Measurements from ENCODE around the gene C10orf71. TPM values are rescaled to one million over a fixed set of nuclear protein-coding genes. Genes with fewer than 3 reads are reported as not detected.

Gene C10orf71
- total and polyA plus RNA-seq, 2 of the 8 experiments (the other 6 are each of a cell fraction or from before 2014, with no cell fraction given), result not detected

- no peak overlapping the region for H4K5ac ChIP-seq (ENCODE audit: insufficient read length, low read depth, low read length)
- H3K27me3 ChIP-seq (replicated peaks in 1 of 4; ENCODE audit: control insufficient read depth in 3 of 4, extremely low read depth in 1 of 4, insufficient read depth in 3 of 4, low read length in 3 of 4), result no peaks in the 10 kb centered on the region
- H3K4ac ChIP-seq (replicated peaks; ENCODE audit: insufficient read length, low read depth, low read length), result no peak overlapping the region
- H2BK20ac ChIP-seq (ENCODE audit: low read length), result no peak overlapping the region
- H2BK12ac ChIP-seq (ENCODE audit: low read depth, low read length), result no peak overlapping the region
- 100% methylated on average over 6 of the region's 6 CpGs; no CpG with 5 or more reads in 1 of the 2 experiments for WGBS, 2 experiments (ENCODE audit: extremely low coverage in 1 of 2, insufficient coverage in 1 of 2, insufficient read length in 1 of 2, insufficient replicate concordance in 2 of 2, low coverage in 1 of 2, low lambda C conversion rate in 2 of 2, missing lambda C conversion rate in 1 of 2)
- H3K79me1 ChIP-seq (ENCODE audit: low read depth, low read length), result no peaks in the 10 kb centered on the region
- no peak overlapping the region for H3K4me2 ChIP-seq (ENCODE audit: insufficient read depth in 1 of 2, low read depth in 2 of 2, low read length in 2 of 2)
- H4K91ac ChIP-seq (replicated peaks; ENCODE audit: insufficient read length, low read length), result no peak overlapping the region
- no peak overlapping the region for H2AK5ac ChIP-seq (ENCODE audit: low read depth, low read length)
- no peak overlapping the region for H2AFZ ChIP-seq (ENCODE audit: low read length)
- H3K23ac ChIP-seq (ENCODE audit: insufficient read length), result no peak overlapping the region
- DNase-seq (ENCODE audit: low read depth in 1 of 2, low spot score in 2 of 2) (no peak), FAIRE-seq (no peak)
- H3K27ac ChIP-seq (ENCODE audit: low read depth, low read length), result no peak overlapping the region
- no peaks in the 10 kb centered on the region for H4K20me1 ChIP-seq (replicated peaks in 1 of 2; ENCODE audit: control insufficient read depth in 1 of 2, insufficient read depth in 2 of 2, low read length in 2 of 2)
- H2BK120ac ChIP-seq (replicated peaks; ENCODE audit: low read depth, low read length), result no peak overlapping the region
- no peak overlapping the region for H3K14ac ChIP-seq (ENCODE audit: insufficient read length)
- H3K9me3 ChIP-seq (ENCODE audit: insufficient read depth in 2 of 2, low read depth in 1 of 2, low read length in 1 of 2), result no peaks in the 10 kb centered on the region
- H3K23me2 ChIP-seq (ENCODE audit: low read depth, low read length), result no peaks in the 10 kb centered on the region
- no peak for TF ChIP-seq SIRT6 (IDR thresholded peaks at IDR 0.05; ENCODE audit: low read length)
- H3K18ac ChIP-seq (ENCODE audit: extremely low read depth, low read length), result no peak overlapping the region
- H3K56ac ChIP-seq (replicated peaks; ENCODE audit: insufficient read length, low read depth, low read length), result no peak overlapping the region
- ChIA-PET POLR2A (ENCODE audit: partially characterized antibody) (no interaction called here), CTCF (ENCODE audit: partially characterized antibody) (interaction anchor here (1.2 to 2.2 kb wide), 5 partner anchors 11 to 293 kb away, joined by 3 to 13 read pairs (median 4); no protein-coding TSS in a partner anchor)
- no peak overlapping the region for H3K9ac ChIP-seq (replicated peaks in 1 of 4; ENCODE audit: extremely low read depth in 1 of 4, low read depth in 3 of 4, low read length in 3 of 4)
- no peak overlapping the region for H2BK5ac ChIP-seq (ENCODE audit: low read depth, low read length)
- H3K4me1 ChIP-seq (replicated peaks in 1 of 4; ENCODE audit: control insufficient read depth in 3 of 4, insufficient read depth in 4 of 4, low read length in 3 of 4), result peaks cover 0 to 2% (median 0%) of the 10 kb centered on the region in 4 experiments; a peak in 2 of 7 replicates
- no peaks in the 10 kb centered on the region for H3K79me2 ChIP-seq (ENCODE audit: control insufficient read depth in 1 of 2, insufficient read depth in 2 of 2, low read length in 2 of 2)
- no peak overlapping the region for H3K4me3 ChIP-seq (ENCODE audit: extremely low read depth in 1 of 4, insufficient read depth in 2 of 4, low read depth in 3 of 4, low read length in 4 of 4)
- no peaks in the 10 kb centered on the region for H3K36me3 ChIP-seq (ENCODE audit: control insufficient read depth in 2 of 4, insufficient read depth in 4 of 4, low read length in 3 of 4)
- H4K8ac ChIP-seq (ENCODE audit: extremely low read depth, insufficient read depth, low read length), result no peak overlapping the region
- no peak overlapping the region for H2BK15ac ChIP-seq (ENCODE audit: low read length)
These were observed 6.3 kb upstream of the C10orf71 start for GRCh38 chr10:49292565-49293207.
